WTC11 (cell line): ENCODE measurements around the gene SLC38A8.

Source experiments
- ATF1 ChIP-seq: sonication (generic); formaldehyde crosslinking; IDR thresholded peaks from 2 replicates; pipeline ENCODE4 v1.8.1; 2023; ENCODE audit warnings: mild to moderate bottlenecking, moderate library complexity, missing genetic modification reagents
- GABPB1 ChIP-seq: sonication (generic); formaldehyde crosslinking; IDR thresholded peaks from 2 replicates; pipeline ENCODE4 v1.8.1; 2023; ENCODE audit warnings: mild to moderate bottlenecking, missing genetic modification reagents
- NR2C2 ChIP-seq: sonication (generic); formaldehyde crosslinking; IDR thresholded peaks from 2 replicates; pipeline ENCODE4 v1.8.0; 2022; ENCODE audit warnings: mild to moderate bottlenecking, missing genetic modification reagents
- SP1 ChIP-seq: sonication (generic); formaldehyde crosslinking; conservative IDR thresholded peaks from 2 replicates; pipeline ENCODE4 v1.8.1; 2022; ENCODE audit warnings: missing genetic modification reagents
- TCF7 ChIP-seq: sonication (generic); formaldehyde crosslinking; IDR thresholded peaks from 2 replicates; pipeline ENCODE4 v1.8.0; 2022; ENCODE audit warnings: mild to moderate bottlenecking, low read depth, missing genetic modification reagents, moderate library complexity
- TP53 ChIP-seq: sonication (generic); formaldehyde crosslinking; IDR thresholded peaks from 2 replicates; pipeline ENCODE4 v1.8.1; 2023; ENCODE audit warnings: mild to moderate bottlenecking, missing genetic modification reagents
- ZNF121 ChIP-seq: sonication (generic); formaldehyde crosslinking; IDR thresholded peaks from 2 replicates; pipeline ENCODE4 v1.8.0; 2023; ENCODE audit warnings: missing genetic modification reagents
- TF ChIP-seq, protein P1 (sequence below): fragments of 200-600 bp; IDR thresholded peaks from 2 replicates; pipeline ENCODE4 v1.8.0; 2022; ENCODE audit warnings: antibody characterized with exemption
- TF ChIP-seq, protein P2 (sequence below): sonication (generic); formaldehyde crosslinking; conservative IDR thresholded peaks from 2 replicates; pipeline ENCODE4 v1.8.1; 2022; ENCODE audit warnings: mild to moderate bottlenecking, missing genetic modification reagents

DNA sequence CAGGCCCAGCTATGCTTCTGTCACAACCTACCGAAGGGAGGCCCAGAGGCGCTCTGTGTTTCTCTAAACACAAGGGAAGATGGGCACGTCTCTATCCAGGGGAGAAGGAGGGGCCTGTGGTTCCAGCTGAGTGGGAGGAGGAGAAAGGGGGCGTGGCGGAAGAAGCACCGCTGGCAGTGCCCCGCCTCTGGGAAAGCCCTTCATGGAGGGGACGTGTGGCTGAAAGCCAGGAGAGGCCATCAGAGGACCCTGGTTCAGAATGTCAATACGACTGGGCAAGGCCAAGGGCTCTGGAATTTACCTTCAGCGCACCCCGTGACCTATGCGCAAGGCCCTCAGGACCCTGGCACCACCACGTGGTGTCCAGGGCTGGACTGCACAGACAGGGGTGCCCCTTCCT, 12.3 kb upstream of the SLC38A8 start:
- TF ChIP-seq NR2C2 (CRISPR knock-in tag): no peak
- TF ChIP-seq, protein P1, sequence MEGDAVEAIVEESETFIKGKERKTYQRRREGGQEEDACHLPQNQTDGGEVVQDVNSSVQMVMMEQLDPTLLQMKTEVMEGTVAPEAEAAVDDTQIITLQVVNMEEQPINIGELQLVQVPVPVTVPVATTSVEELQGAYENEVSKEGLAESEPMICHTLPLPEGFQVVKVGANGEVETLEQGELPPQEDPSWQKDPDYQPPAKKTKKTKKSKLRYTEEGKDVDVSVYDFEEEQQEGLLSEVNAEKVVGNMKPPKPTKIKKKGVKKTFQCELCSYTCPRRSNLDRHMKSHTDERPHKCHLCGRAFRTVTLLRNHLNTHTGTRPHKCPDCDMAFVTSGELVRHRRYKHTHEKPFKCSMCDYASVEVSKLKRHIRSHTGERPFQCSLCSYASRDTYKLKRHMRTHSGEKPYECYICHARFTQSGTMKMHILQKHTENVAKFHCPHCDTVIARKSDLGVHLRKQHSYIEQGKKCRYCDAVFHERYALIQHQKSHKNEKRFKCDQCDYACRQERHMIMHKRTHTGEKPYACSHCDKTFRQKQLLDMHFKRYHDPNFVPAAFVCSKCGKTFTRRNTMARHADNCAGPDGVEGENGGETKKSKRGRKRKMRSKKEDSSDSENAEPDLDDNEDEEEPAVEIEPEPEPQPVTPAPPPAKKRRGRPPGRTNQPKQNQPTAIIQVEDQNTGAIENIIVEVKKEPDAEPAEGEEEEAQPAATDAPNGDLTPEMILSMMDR: no peak
- TF ChIP-seq SP1 (CRISPR knock-in tag): no peak
- no peak for TF ChIP-seq ZNF121 (CRISPR knock-in tag)
- TF ChIP-seq TP53 (CRISPR knock-in tag): no peak
- TF ChIP-seq TCF7 (CRISPR knock-in tag): no peak
- TF ChIP-seq, protein P2, sequence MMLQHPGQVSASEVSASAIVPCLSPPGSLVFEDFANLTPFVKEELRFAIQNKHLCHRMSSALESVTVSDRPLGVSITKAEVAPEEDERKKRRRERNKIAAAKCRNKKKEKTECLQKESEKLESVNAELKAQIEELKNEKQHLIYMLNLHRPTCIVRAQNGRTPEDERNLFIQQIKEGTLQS (CRISPR knock-in tag): no peak
- TF ChIP-seq ATF1 (CRISPR knock-in tag): no peak
- TF ChIP-seq GABPB1: no peak
